ENCODE data around the gene PPP2R1A.

PPP2R1A gene

GRCh38 chr19:52227980-52228379 is 38.1 kb downstream of the PPP2R1A start:
- Mint-ChIP-seq H3K27me3 (ENCODE audit: low read depth, poor library complexity) (no peaks in the 10 kb centered on the region), H3K4me3 (no peak overlapping the region), H3K9me3 (peaks cover under 1% of the 10 kb centered on the region), H3K27ac (peak overlapping the region; percentile 87), H3K36me3 (ENCODE audit: low read depth) (peaks cover 80% of the 10 kb centered on the region), H3K4me1 (no peaks in the 10 kb centered on the region)
- no peak for TF ChIP-seq CTCF (IDR thresholded peaks at IDR 0.05)
- DNase-seq: no peak

DNA sequence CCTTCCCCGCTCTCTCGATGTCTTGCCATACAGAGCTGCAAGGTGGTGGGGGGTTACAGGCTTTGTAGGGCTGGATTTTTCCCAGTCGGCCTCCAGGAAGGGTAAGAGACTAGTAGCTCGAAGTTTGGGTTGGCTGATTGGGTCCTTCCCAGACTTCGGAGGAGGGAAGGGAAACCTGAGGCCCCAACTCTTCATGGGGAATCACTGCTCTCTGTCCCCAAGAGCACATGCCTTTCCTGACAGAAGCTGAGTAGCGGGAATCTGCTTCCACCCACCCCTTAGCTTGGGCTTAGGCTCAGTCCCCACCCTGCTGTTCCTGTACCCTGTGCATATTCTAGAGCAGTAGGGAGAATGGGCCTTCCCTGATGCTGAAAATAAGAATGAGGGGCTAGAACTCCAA is 39.7 kb downstream of the PPP2R1A start:
- Mint-ChIP-seq H3K9me3 (peaks cover 5% of the 10 kb centered on the region), H3K27ac (no peak overlapping the region), H3K4me1 (peaks cover 2% of the 10 kb centered on the region), H3K27me3 (ENCODE audit: low read depth, poor library complexity) (no peaks in the 10 kb centered on the region), H3K36me3 (ENCODE audit: low read depth) (peaks cover 70% of the 10 kb centered on the region), H3K4me3 (no peak overlapping the region)
- no peak for DNase-seq
- no peak for TF ChIP-seq CTCF (IDR thresholded peaks at IDR 0.05)

DNA sequence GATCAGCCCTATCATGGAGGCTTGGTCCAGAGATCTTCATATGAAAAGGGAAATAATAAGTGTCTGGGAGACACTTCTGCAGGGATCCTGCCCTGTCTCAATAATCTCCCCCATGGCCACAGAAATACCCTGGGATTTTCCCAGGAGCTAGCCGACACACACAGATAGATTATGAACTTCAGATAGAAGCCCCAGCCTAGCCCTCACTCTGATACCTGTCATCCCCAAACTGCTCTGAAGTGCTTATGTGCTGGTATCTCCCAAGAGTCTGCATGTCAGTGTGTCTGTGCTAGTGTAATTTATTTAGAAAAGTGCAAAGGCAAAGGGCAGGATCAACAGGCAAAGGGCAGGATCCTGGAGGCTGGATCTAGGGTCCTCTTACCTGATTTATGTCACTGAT is 40.8 kb downstream of the PPP2R1A start:
- Mint-ChIP-seq H3K27ac (peak overlapping the region; percentile 43), H3K9me3 (peaks cover 14% of the 10 kb centered on the region), H3K4me3 (no peak overlapping the region), H3K27me3 (ENCODE audit: low read depth, poor library complexity) (no peaks in the 10 kb centered on the region), H3K4me1 (peaks cover 8% of the 10 kb centered on the region), H3K36me3 (ENCODE audit: low read depth) (peaks cover 69% of the 10 kb centered on the region)
- no peak for TF ChIP-seq CTCF (IDR thresholded peaks at IDR 0.05)
- no peak for DNase-seq

DNA sequence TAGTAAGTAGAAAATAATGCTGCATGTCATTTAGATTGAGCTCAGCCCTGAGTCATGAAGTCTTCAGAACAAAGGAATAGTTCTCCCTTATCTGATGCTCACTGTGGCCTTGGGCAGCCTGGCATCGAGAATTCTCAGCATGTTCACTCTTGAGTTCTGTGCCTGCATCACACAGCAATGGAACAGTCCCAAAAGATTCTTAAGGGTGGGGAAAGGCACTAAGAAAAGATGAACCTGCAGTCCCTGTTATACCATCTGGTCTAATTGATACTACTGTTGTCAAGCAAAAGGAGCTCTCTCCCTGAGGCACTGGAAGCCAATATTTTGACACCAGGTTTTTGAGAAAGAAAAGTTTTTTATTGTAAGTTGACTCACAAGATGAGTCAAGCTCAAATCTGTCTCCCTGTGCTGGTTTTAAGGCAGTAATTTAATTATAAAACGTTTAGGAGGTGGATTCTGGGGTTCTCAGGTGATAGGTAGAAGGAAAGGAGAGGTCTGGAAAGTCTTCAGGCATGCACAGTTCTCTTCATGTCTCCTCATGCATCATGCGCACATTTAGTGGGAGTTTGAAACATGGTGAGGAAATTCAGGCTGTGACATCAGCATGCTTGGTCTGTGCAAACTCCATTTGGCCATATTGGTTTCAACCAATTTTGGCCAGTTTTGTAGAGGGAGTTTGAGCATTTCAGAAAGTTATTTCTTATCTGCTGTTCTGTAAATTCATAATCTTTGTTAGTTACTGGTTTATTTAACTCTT is 41.5 kb downstream of the PPP2R1A start:
- H3K4me3 Mint-ChIP-seq: no peak overlapping the region
- no peaks in the 10 kb centered on the region for H3K27me3 Mint-ChIP-seq (ENCODE audit: low read depth, poor library complexity)
- DNase-seq: no peak
- peaks cover 15% of the 10 kb centered on the region for H3K9me3 Mint-ChIP-seq
- peaks cover 64% of the 10 kb centered on the region for H3K36me3 Mint-ChIP-seq (ENCODE audit: low read depth)
- TF ChIP-seq CTCF (IDR thresholded peaks at IDR 0.05): no peak
- peaks cover 8% of the 10 kb centered on the region for H3K4me1 Mint-ChIP-seq
- H3K27ac Mint-ChIP-seq: peak overlapping the region; percentile 43

DNA sequence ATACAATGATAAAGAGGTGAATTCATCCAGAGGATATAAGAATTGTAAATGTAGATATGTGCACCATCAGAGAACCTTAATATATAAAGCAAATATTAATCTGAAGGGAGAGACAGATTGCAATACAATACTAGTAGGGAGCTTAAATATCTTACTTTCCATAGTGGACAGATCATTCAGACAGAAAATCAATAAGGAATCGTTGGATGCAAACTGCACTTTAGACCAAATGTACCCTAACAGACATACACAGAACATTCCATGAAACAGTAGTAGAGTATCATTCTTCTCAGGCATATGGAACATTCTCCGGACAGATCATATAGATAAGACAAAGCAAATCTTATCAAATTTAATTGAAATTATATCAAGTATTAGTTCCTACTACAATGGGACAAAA is 44.6 kb downstream of the PPP2R1A start:
- Mint-ChIP-seq H3K4me3 (no peak overlapping the region), H3K27ac (peak overlapping the region; percentile 7), H3K27me3 (ENCODE audit: low read depth, poor library complexity) (no peaks in the 10 kb centered on the region), H3K36me3 (ENCODE audit: low read depth) (peaks cover 42% of the 10 kb centered on the region), H3K4me1 (peaks cover 12% of the 10 kb centered on the region), H3K9me3 (peaks cover 18% of the 10 kb centered on the region)
- DNase-seq: no peak
- no peak for TF ChIP-seq CTCF (IDR thresholded peaks at IDR 0.05)

- peaks cover 18% of the 10 kb centered on the region for H3K9me3 Mint-ChIP-seq
- H3K27me3 Mint-ChIP-seq (ENCODE audit: low read depth, poor library complexity): no peaks in the 10 kb centered on the region
- peaks cover 24% of the 10 kb centered on the region for H3K36me3 Mint-ChIP-seq (ENCODE audit: low read depth)
- no peak for TF ChIP-seq CTCF (IDR thresholded peaks at IDR 0.05)
- no peak overlapping the region for H3K27ac Mint-ChIP-seq
- H3K4me1 Mint-ChIP-seq: peaks cover 12% of the 10 kb centered on the region
- H3K4me3 Mint-ChIP-seq: no peak overlapping the region
- DNase-seq: no peak
Observed at GRCh38 chr19:52237197-52237596, 47.3 kb downstream of the PPP2R1A start.
